Panc1 (cell line): ENCODE results near the gene SGPL1. TPM values are rescaled to one million over a fixed set of nuclear protein-coding genes. Genes with fewer than 3 reads are reported as not detected.

ENCODE experiments used
- ATAC-seq: fragments of 200-7000 bp; cut with Tn5 transposase; 2 replicates; pipeline ENCODE4 v1.9.1; 2020; ENCODE audit warnings: mild to moderate bottlenecking, moderate library complexity
- BruUV-seq: library from RNA; stranded (reverse); fragments of 400-500 nt; replicated peaks from 2 replicates; lab custom pipeline; 2021; lab: Mats Ljungman, UMichigan
- CTCF ChIA-PET: fragments of 300-600 bp; sonication (Branson Sonifier 250); formaldehyde crosslinking; loops from one replicate; lab custom pipeline; 2022; ENCODE audit warnings: antibody characterized with exemption; lab: Charles Lee
- POLR2A ChIA-PET: fragments of 300-600 bp; sonication (Branson Sonifier 250); formaldehyde crosslinking; loops from one replicate; lab custom pipeline; 2022; ENCODE audit warnings: antibody characterized with exemption; lab: Charles Lee
- DNase-seq: peaks from one replicate; pipeline ENCODE4 v3.0.0-alpha.2; 2010; ENCODE audit warnings: low read depth, low spot score
- H3K27ac ChIP-seq: 2 replicates; pipeline ENCODE4 v1.5.1; 2011; ENCODE audit warnings: mild to moderate bottlenecking, low read length, inconsistent platforms
- H3K27me3 ChIP-seq: fragments of 200-500 bp; sonication (Bioruptor generic); 2 replicates; pipeline ENCODE4 v1.6.0; 2014; ENCODE audit warnings: low read length, inconsistent platforms; ENCODE audit not compliant: control insufficient read depth, insufficient read depth
- H3K36me3 ChIP-seq: fragments of 200-500 bp; sonication (Bioruptor generic); 2 replicates; pipeline ENCODE4 v1.5.1; 2014; ENCODE audit warnings: inconsistent platforms, mild to moderate bottlenecking, low read length, moderate library complexity; ENCODE audit not compliant: control insufficient read depth, insufficient read depth
- H3K4me1 ChIP-seq: 2 replicates; pipeline ENCODE4 v1.5.1; 2011; ENCODE audit warnings: inconsistent platforms, mild to moderate bottlenecking, low read length, moderate library complexity; ENCODE audit not compliant: control insufficient read depth, insufficient read depth
- H3K4me3 ChIP-seq, 2 experiments: 2 replicates each; pipeline ENCODE4 v1.5.1; 2011 to 2012; ENCODE audit warnings: low read depth in 2 of 2, low read length in 2 of 2, mild to moderate bottlenecking in 2 of 2, inconsistent platforms in 1 of 2, moderate library complexity in 1 of 2
- H3K9me3 ChIP-seq: fragments of 200-500 bp; sonication (Bioruptor generic); 2 replicates; pipeline ENCODE4 v1.5.1; 2014; ENCODE audit warnings: low read depth, mild to moderate bottlenecking, inconsistent platforms, low read length, moderate library complexity; ENCODE audit not compliant: control insufficient read depth, insufficient read depth
- CTCF ChIP-seq: fragments of 450-650 bp; IDR thresholded peaks from 2 replicates; pipeline ENCODE4 v1.5.1; 2017; ENCODE audit warnings: mild to moderate bottlenecking
- POLR2AphosphoS5 ChIP-seq: IDR thresholded peaks from 2 replicates; pipeline ENCODE4 v1.6.1; 2012; ENCODE audit warnings: mild to moderate bottlenecking, low read depth, low read length, moderate library complexity
- REST ChIP-seq, 2 experiments: IDR thresholded peaks; 2 replicates each; pipeline ENCODE4 v1.6.1; 2011 to 2012; ENCODE audit warnings: low read depth in 2 of 2, control low read depth in 1 of 2, low read length in 1 of 2, mild to moderate bottlenecking in 1 of 2, moderate library complexity in 1 of 2; ENCODE audit not compliant: insufficient read depth in 1 of 2
- SIN3A ChIP-seq: IDR thresholded peaks from 2 replicates; pipeline ENCODE4 v1.6.1; 2012; ENCODE audit warnings: low read depth, mild to moderate bottlenecking, low read length, moderate library complexity, borderline replicate concordance; ENCODE audit not compliant: insufficient read depth
- TCF7L2 ChIP-seq: IDR thresholded peaks from 2 replicates; pipeline ENCODE4 v1.6.1; 2011; ENCODE audit warnings: mild to moderate bottlenecking, low read depth, low read length, inconsistent platforms
- in situ Hi-C: cut with HindIII; loops from 2 replicates; pipeline ENCODE4 v1.10.0; 2016; ENCODE audit warnings: low sequenced_read_pairs, low pct_unique_long_range_greater_than_20kb
- intact Hi-C: fragments of 100-400 bp; cut with micrococcal nuclease; formaldehyde crosslinking; loops from one replicate; pipeline ENCODE4 v1.10.0; 2022; ENCODE audit not compliant: unreplicated experiment
- total RNA-seq: library from RNA; stranded (reverse); gene quantifications from one replicate; pipeline ENCODE4 v1.2.1, GENCODE V29; 2021; ENCODE audit not compliant: unreplicated experiment

Gene SGPL1
- total RNA-seq, 1 experiment from 2014 or later: 103 TPM

- H3K9me3 ChIP-seq: no peaks in the 10 kb centered on the region
- in situ Hi-C loops: no loop called here
- no TSS peak for BruUV-seq
- H3K4me3 ChIP-seq: no peak overlapping the region
- no peak overlapping the region for H3K27ac ChIP-seq
- DNase-seq: no peak
- CTCF ChIA-PET: interaction anchor here (0.7 kb wide), 1 partner anchor 178 kb away, joined by 3 read pairs; no protein-coding TSS in a partner anchor
- 0 out of 2 replicates have a peak, but pooled peaks cover 2% of the 10 kb centered on the region for H3K36me3 ChIP-seq
- no peak for TF ChIP-seq TCF7L2
- TF ChIP-seq CTCF: no peak
- TF ChIP-seq POLR2AphosphoS5: no peak
- TF ChIP-seq SIN3A: no peak
- POLR2A ChIA-PET: no interaction called here
- no peak for ATAC-seq
- H3K4me1 ChIP-seq: no peaks in the 10 kb centered on the region
- intact Hi-C loops: no loop called here
- H3K27me3 ChIP-seq: no peaks in the 10 kb centered on the region
These were observed 11.5 kb downstream of the SGPL1 start for GRCh38 chr10:70827086-70827757.

GRCh38 chr10:70828923-70829322 lies 13.2 kb downstream of the SGPL1 start:
- Histone ChIP-seq H3K4me3 (no peak overlapping the region), H3K9me3 (no peaks in the 10 kb centered on the region), H3K27me3 (no peaks in the 10 kb centered on the region), H3K36me3 (0 out of 2 replicates have a peak, but pooled peaks cover 2% of the 10 kb centered on the region), H3K4me1 (no peaks in the 10 kb centered on the region), H3K27ac (no peak overlapping the region)
- TF ChIP-seq SIN3A: no peak
- TF ChIP-seq TCF7L2: no peak
- TF ChIP-seq REST (IDR thresholded peaks at IDR 0.05; ENCODE audit: insufficient read depth in 1 of 2, low read depth in 2 of 2, low read length in 1 of 2): no peak
- TF ChIP-seq POLR2AphosphoS5: no peak
- no peak for TF ChIP-seq CTCF
- in situ Hi-C loops: no loop called here
- POLR2A ChIA-PET: no interaction called here
- ATAC-seq: peak; percentile 68; the same call in 1 of the 2 replicates
- intact Hi-C loops: no loop called here
- no peak for DNase-seq
- CTCF ChIA-PET: interaction anchor here (0.5 kb wide), 1 partner anchor 246 kb away, joined by 3 read pairs; no protein-coding TSS in a partner anchor
- BruUV-seq: no TSS peak
